H9 (cell line): ENCODE data around the gene UBL5. TPM values are rescaled to one million over a fixed set of nuclear protein-coding genes. Genes with fewer than 3 reads are reported as not detected.

Experiments used
- DNase-seq: peaks from one replicate; pipeline ENCODE4 v3.0.0-alpha.2; 2017
- H2AFZ ChIP-seq: one replicate; pipeline ENCODE4 v1.6.1; 2013; ENCODE audit warnings: mild to moderate bottlenecking, low read length, control low read depth, moderate library complexity
- H2AK5ac ChIP-seq: 2 replicates; pipeline ENCODE4 v1.6.1; 2013; ENCODE audit warnings: low read length, control low read depth, mixed read lengths; ENCODE audit not compliant: insufficient read length
- H2BK120ac ChIP-seq: one replicate; pipeline ENCODE4 v1.6.1; 2013; ENCODE audit warnings: low read depth, mild to moderate bottlenecking, low read length, control low read depth, inconsistent platforms; ENCODE audit not compliant: poor library complexity, severe bottlenecking
- H2BK12ac ChIP-seq: 2 replicates; pipeline ENCODE4 v1.6.1; 2013; ENCODE audit warnings: low read length, control low read depth, mixed read lengths, low read depth; ENCODE audit not compliant: insufficient read length
- H2BK15ac ChIP-seq: 2 replicates; pipeline ENCODE4 v1.6.1; 2013; ENCODE audit warnings: low read depth, low read length, control low read depth
- H2BK20ac ChIP-seq: one replicate; pipeline ENCODE4 v1.6.1; 2013; ENCODE audit warnings: low read depth, mild to moderate bottlenecking, low read length, control low read depth, inconsistent platforms; ENCODE audit not compliant: poor library complexity, severe bottlenecking
- H2BK5ac ChIP-seq: 2 replicates; pipeline ENCODE4 v1.6.1; 2013; ENCODE audit warnings: low read length, control low read depth, mixed read lengths; ENCODE audit not compliant: insufficient read length
- H3K14ac ChIP-seq: 2 replicates; pipeline ENCODE4 v1.6.1; 2013; ENCODE audit warnings: low read length, control low read depth; ENCODE audit not compliant: insufficient read depth
- H3K18ac ChIP-seq: 2 replicates; pipeline ENCODE4 v1.6.1; 2013; ENCODE audit warnings: low read depth, mild to moderate bottlenecking, mixed read lengths, low read length, control low read depth; ENCODE audit not compliant: insufficient read length
- H3K23ac ChIP-seq: 2 replicates; pipeline ENCODE4 v1.6.1; 2013; ENCODE audit warnings: low read length, control low read depth, mixed read lengths, low read depth; ENCODE audit not compliant: insufficient read length
- H3K23me2 ChIP-seq: 2 replicates; pipeline ENCODE4 v1.6.1; 2013; ENCODE audit warnings: low read depth, mild to moderate bottlenecking, mixed read lengths, low read length, control low read depth; ENCODE audit not compliant: insufficient read length, poor library complexity, severe bottlenecking
- H3K27ac ChIP-seq: 2 replicates; pipeline ENCODE4 v1.5.1; 2013; ENCODE audit warnings: low read length, control low read depth, mixed read lengths, low read depth; ENCODE audit not compliant: insufficient read length
- H3K27me3 ChIP-seq: 2 replicates; pipeline ENCODE4 v1.6.1; 2013; ENCODE audit warnings: low read length, control low read depth, inconsistent platforms; ENCODE audit not compliant: insufficient read depth
- H3K4ac ChIP-seq: 2 replicates; pipeline ENCODE4 v1.6.1; 2013; ENCODE audit warnings: low read depth, mild to moderate bottlenecking, control low read depth, inconsistent platforms, low read length, moderate library complexity
- H3K4me1 ChIP-seq: 2 replicates; pipeline ENCODE4 v1.6.1; 2013; ENCODE audit warnings: low read length, control low read depth, inconsistent platforms; ENCODE audit not compliant: insufficient read depth
- H3K4me2 ChIP-seq: 2 replicates; pipeline ENCODE4 v1.6.1; 2013; ENCODE audit warnings: low read length, control low read depth, mixed read lengths; ENCODE audit not compliant: insufficient read length, insufficient read depth
- H3K56ac ChIP-seq: 2 replicates; pipeline ENCODE4 v1.6.1; 2013; ENCODE audit warnings: low read depth, mild to moderate bottlenecking, mixed read lengths, low read length, control low read depth; ENCODE audit not compliant: insufficient read length
- H3K79me1 ChIP-seq: 2 replicates; pipeline ENCODE4 v1.6.1; 2013; ENCODE audit warnings: low read depth, mild to moderate bottlenecking, moderate library complexity, low read length, control low read depth, inconsistent platforms; ENCODE audit not compliant: insufficient read depth, poor library complexity, severe bottlenecking
- H3K79me2 ChIP-seq: 2 replicates; pipeline ENCODE4 v1.6.1; 2013; ENCODE audit warnings: low read length, control low read depth, inconsistent platforms; ENCODE audit not compliant: insufficient read depth
- H3K9ac ChIP-seq: 2 replicates; pipeline ENCODE4 v1.6.1; 2013; ENCODE audit warnings: low read length, control low read depth, mixed read lengths; ENCODE audit not compliant: insufficient read length; ENCODE audit errors: extremely low read depth
- H3K9me3 ChIP-seq: one replicate; pipeline ENCODE4 v1.6.1; 2013; ENCODE audit warnings: low read depth, low read length, inconsistent platforms; ENCODE audit not compliant: control insufficient read depth
- H3T11ph ChIP-seq: one replicate; pipeline ENCODE4 v1.6.1; 2013; ENCODE audit warnings: mild to moderate bottlenecking, low read length, control low read depth, inconsistent platforms
- H4K20me1 ChIP-seq: one replicate; pipeline ENCODE4 v1.6.1; 2013; ENCODE audit not compliant: control insufficient read depth, insufficient read length, insufficient read depth
- H4K5ac ChIP-seq: 2 replicates; pipeline ENCODE4 v1.6.1; 2013; ENCODE audit warnings: low read depth, mild to moderate bottlenecking, mixed read lengths, low read length, control low read depth; ENCODE audit not compliant: insufficient read length
- H4K8ac ChIP-seq: replicated peaks from 2 replicates; pipeline ENCODE4 v1.6.1; 2013; ENCODE audit warnings: low read length, control low read depth, mixed read lengths, low read depth; ENCODE audit not compliant: insufficient read length
- H4K91ac ChIP-seq: 2 replicates; pipeline ENCODE4 v1.6.1; 2013; ENCODE audit warnings: low read depth, mild to moderate bottlenecking, moderate library complexity, mixed read lengths, low read length, control low read depth; ENCODE audit not compliant: insufficient read length
- H3K27ac Mint-ChIP-seq, 3 experiments: 2 replicates in 2 of 3; 3 replicates in 1 of 3; pipeline ENCODE4 v1.8.0; 2020 to 2021; ENCODE audit warnings: mixed read lengths in 3 of 3, mild to moderate bottlenecking in 1 of 3, moderate library complexity in 1 of 3
- H3K27me3 Mint-ChIP-seq: 2 replicates; pipeline ENCODE4 v1.8.0; 2021; ENCODE audit warnings: low read depth, mild to moderate bottlenecking, moderate library complexity, mixed read lengths
- H3K36me3 Mint-ChIP-seq, 3 experiments: 2 replicates in 2 of 3; 3 replicates in 1 of 3; pipeline ENCODE4 v1.8.0; 2020 to 2021; ENCODE audit warnings: low read depth in 3 of 3, mixed read lengths in 3 of 3; ENCODE audit not compliant: insufficient read depth in 1 of 3
- H3K4me1 Mint-ChIP-seq, 2 experiments: 2 replicates each; pipeline ENCODE4 v1.8.0; 2020; ENCODE audit warnings: mixed read lengths in 2 of 2
- H3K4me3 Mint-ChIP-seq, 2 experiments: 2 replicates in 1 of 2; 3 replicates in 1 of 2; pipeline ENCODE4 v1.8.0; 2020 to 2021; ENCODE audit warnings: mild to moderate bottlenecking in 2 of 2, mixed read lengths in 2 of 2, moderate library complexity in 1 of 2
- H3K9me3 Mint-ChIP-seq, 2 experiments: 2 replicates in 1 of 2; 3 replicates in 1 of 2; pipeline ENCODE4 v1.8.0; 2020; ENCODE audit warnings: mild to moderate bottlenecking in 2 of 2, mixed read lengths in 2 of 2, moderate library complexity in 1 of 2
- CTCF ChIP-seq: fragments of 200-600 bp; sonication (generic); conservative IDR thresholded peaks from 3 replicates; pipeline ENCODE4 v1.8.0; 2021; ENCODE audit warnings: antibody characterized with exemption, mild to moderate bottlenecking
- WGBS: extraction: QIAGEN DNeasy Blood & Tissue Kit; methylation state at CpG from one replicate; pipeline ENCODE4 v1.1.7; 2013; ENCODE audit warnings: missing lambda C conversion rate, low lambda C conversion rate, mixed read lengths; ENCODE audit not compliant: insufficient read length; ENCODE audit errors: extremely low coverage; 5-methylcytosine and 5-hydroxymethylcytosine counted together
- total RNA-seq: library from RNA; stranded (reverse); gene quantifications from 2 replicates; pipeline ENCODE4 v1.2.1, GENCODE V29; 2021

The UBL5 gene
- total RNA-seq, 1 experiment from 2014 or later, result 393 TPM

- H2BK12ac ChIP-seq, result no peak overlapping the region
- peaks cover 11 to 23% of the 10 kb centered on the region in 2 experiments for H3K4me1 Mint-ChIP-seq
- no peak overlapping the region for H3K4me3 Mint-ChIP-seq
- no peak overlapping the region for H3K4ac ChIP-seq
- H3K27me3 ChIP-seq, result no peaks in the 10 kb centered on the region
- no peak overlapping the region for H3K18ac ChIP-seq
- H4K20me1 ChIP-seq, result peaks cover 3% of the 10 kb centered on the region
- H3K79me1 ChIP-seq, result peaks cover 9% of the 10 kb centered on the region
- H2AFZ ChIP-seq, result no peak overlapping the region
- H3K79me2 ChIP-seq, result peaks cover 10% of the 10 kb centered on the region; the same call in 1 of the 2 replicates
- H3K23me2 ChIP-seq, result peaks cover 12% of the 10 kb centered on the region
- H3T11ph ChIP-seq, result no peak overlapping the region
- H2BK15ac ChIP-seq, result no peak overlapping the region
- peaks cover 0 to 5% of the 10 kb centered on the region in 2 experiments; a peak in 2 of 5 replicates for H3K9me3 Mint-ChIP-seq
- no peak overlapping the region for H2BK120ac ChIP-seq
- DNase-seq, result no peak
- no peak overlapping the region for H3K9ac ChIP-seq
- H3K27ac Mint-ChIP-seq, result no peak overlapping the region
- H4K91ac ChIP-seq, result no peak overlapping the region
- no peak overlapping the region for H3K56ac ChIP-seq
- no peak overlapping the region for H2AK5ac ChIP-seq
- H2BK20ac ChIP-seq, result no peak overlapping the region
- peaks cover 3% of the 10 kb centered on the region; the same call in 1 of the 2 replicates for H3K4me1 ChIP-seq
- no peak overlapping the region for H3K23ac ChIP-seq
- no peaks in the 10 kb centered on the region for H3K9me3 ChIP-seq
- no peaks in the 10 kb centered on the region for H3K27me3 Mint-ChIP-seq
- H3K14ac ChIP-seq, result no peak overlapping the region
- H3K4me2 ChIP-seq, result no peak overlapping the region
- H4K5ac ChIP-seq, result no peak overlapping the region
- WGBS, result no CpG with 5 or more reads among the region's 5 CpGs
- H3K36me3 Mint-ChIP-seq, result peaks cover 8 to 11% (median 10%) of the 10 kb centered on the region in 3 experiments
- H2BK5ac ChIP-seq, result no peak overlapping the region
- no peak for TF ChIP-seq CTCF
- H4K8ac ChIP-seq, result no peak overlapping the region
- H3K27ac ChIP-seq, result no peak overlapping the region
Measured at GRCh38 chr19:9823816-9824215, 3.9 kb upstream of the UBL5 start.
